Vagina (tissue), 2 donors: ENCODE results near the gene WFDC2. TPM values are rescaled to one million over a fixed set of nuclear protein-coding genes. Genes with fewer than 3 reads are reported as not detected.

Source experiments
- DNase-seq, 2 donors: peaks; one replicate each; pipeline ENCODE4 v3.0.0-alpha.2; 2017; ENCODE audit errors: extremely low spot score in 2 of 2
- H3K27ac ChIP-seq: fragments of 200-600 bp; sonication (generic); one replicate; pipeline ENCODE4 v1.5.1; 2019
- H3K27me3 ChIP-seq: fragments of 200-600 bp; sonication (generic); one replicate; pipeline ENCODE4 v1.5.1; 2019
- H3K36me3 ChIP-seq, 2 donors: fragments of 200-600 bp; sonication (generic); one replicate each; pipeline ENCODE4 v1.5.1; 2017 to 2019
- H3K4me1 ChIP-seq: fragments of 200-600 bp; sonication (generic); one replicate; pipeline ENCODE4 v1.5.1; 2019
- H3K4me3 ChIP-seq, 2 donors: fragments of 200-600 bp; sonication (generic); 1 replicate in 1 of 2; 2 replicates in 1 of 2; pipeline ENCODE4 v1.5.1; 2016 to 2019
- H3K9me3 ChIP-seq: fragments of 200-600 bp; sonication (generic); one replicate; pipeline ENCODE4 v1.5.1; 2019
- POLR2A ChIP-seq, 2 donors: fragments of 450-650 bp; IDR thresholded peaks; one replicate each; pipeline ENCODE4 v1.6.1; 2017; ENCODE audit warnings: antibody characterized with exemption in 2 of 2, mild to moderate bottlenecking in 2 of 2, moderate library complexity in 2 of 2
- POLR2AphosphoS5 ChIP-seq, 2 donors: sonication (generic); formaldehyde crosslinking; IDR thresholded peaks; one replicate each; pipeline ENCODE4 v1.9.0; 2017; ENCODE audit warnings: antibody characterized with exemption in 2 of 2, mild to moderate bottlenecking in 2 of 2, low read depth in 1 of 2; ENCODE audit not compliant: insufficient read depth in 1 of 2
- intact Hi-C: fragments of 100-400 bp; cut with DNase I; formaldehyde crosslinking; loops from one replicate; pipeline ENCODE4 v1.15.1; 2023
- total RNA-seq: library from RNA; depleted of rRNA; stranded (reverse); fragments of >200 nt; gene quantifications from one replicate; pipeline ENCODE4 v1.2.3, GENCODE V29; 2016
- TF ChIP-seq, protein P1 (sequence below), 3 experiments: fragments of 450-650 bp in 2 of 3; fragments of 200-600 bp in 1 of 3; sonication (generic) in 1 of 3; IDR thresholded peaks; one replicate each; pipeline ENCODE4 v1.5.1; 2017 to 2019; ENCODE audit warnings: antibody characterized with exemption in 3 of 3, mild to moderate bottlenecking in 2 of 3, moderate library complexity in 2 of 3

WFDC2 gene
- total RNA-seq, 1 donor from 2014 or later, result 2.2 TPM

DNA sequence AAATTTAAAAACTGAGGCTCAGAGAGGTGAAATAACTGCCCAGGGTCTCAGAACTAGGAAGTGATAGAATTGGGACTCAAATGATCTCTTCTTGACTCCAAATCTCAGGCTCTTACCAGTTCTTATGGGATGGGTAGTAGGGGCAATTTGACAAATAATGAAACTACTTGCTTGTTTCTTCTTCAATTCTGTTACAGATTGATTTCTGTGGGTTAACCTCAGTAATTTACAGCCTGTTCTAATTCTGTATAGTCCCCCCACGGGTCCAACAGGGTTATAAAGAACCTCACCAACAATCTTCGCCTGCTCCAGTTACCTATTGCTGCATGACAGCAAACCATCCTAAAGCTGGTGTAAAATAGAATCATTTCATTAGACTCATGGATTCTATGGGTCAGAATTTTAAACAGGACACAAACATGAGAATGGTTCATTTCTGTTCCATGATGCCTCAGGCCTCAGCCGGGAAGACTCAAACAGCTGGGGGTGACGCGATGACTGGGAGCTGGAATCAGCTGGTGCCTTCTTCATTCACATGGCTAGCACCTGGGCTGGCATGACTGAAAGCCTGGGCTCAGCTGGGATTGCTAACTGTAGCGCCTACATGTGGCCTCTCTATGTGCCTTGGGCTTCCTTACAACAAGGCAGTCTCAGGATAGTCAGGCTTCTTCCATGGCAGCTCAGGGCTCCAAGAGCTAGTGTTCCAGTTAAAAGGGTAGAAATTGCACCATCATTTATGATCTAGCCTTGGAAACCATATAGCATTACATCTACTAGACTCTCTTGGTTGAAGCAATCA, 6.6 kb upstream of the WFDC2 start:
- intact Hi-C loops, result no loop called here
- TF ChIP-seq POLR2A (IDR thresholded peaks at IDR 0.05) (no peak), POLR2AphosphoS5 (IDR thresholded peaks at IDR 0.05; ENCODE audit: insufficient read depth in 1 of 2, low read depth in 1 of 2) (no peak)
- TF ChIP-seq, protein P1, sequence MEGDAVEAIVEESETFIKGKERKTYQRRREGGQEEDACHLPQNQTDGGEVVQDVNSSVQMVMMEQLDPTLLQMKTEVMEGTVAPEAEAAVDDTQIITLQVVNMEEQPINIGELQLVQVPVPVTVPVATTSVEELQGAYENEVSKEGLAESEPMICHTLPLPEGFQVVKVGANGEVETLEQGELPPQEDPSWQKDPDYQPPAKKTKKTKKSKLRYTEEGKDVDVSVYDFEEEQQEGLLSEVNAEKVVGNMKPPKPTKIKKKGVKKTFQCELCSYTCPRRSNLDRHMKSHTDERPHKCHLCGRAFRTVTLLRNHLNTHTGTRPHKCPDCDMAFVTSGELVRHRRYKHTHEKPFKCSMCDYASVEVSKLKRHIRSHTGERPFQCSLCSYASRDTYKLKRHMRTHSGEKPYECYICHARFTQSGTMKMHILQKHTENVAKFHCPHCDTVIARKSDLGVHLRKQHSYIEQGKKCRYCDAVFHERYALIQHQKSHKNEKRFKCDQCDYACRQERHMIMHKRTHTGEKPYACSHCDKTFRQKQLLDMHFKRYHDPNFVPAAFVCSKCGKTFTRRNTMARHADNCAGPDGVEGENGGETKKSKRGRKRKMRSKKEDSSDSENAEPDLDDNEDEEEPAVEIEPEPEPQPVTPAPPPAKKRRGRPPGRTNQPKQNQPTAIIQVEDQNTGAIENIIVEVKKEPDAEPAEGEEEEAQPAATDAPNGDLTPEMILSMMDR (IDR thresholded peaks at IDR 0.05), result no peak
- DNase-seq, result peak in 1 of 2 donors; percentile 44
- H3K27me3 ChIP-seq, result no peaks in the 10 kb centered on the region
- no peaks in the 10 kb centered on the region for H3K4me1 ChIP-seq
- H3K4me3 ChIP-seq, result no peak overlapping the region
- no peak overlapping the region for H3K27ac ChIP-seq
- H3K9me3 ChIP-seq, result no peaks in the 10 kb centered on the region
- H3K36me3 ChIP-seq, result no peaks in the 10 kb centered on the region

DNA sequence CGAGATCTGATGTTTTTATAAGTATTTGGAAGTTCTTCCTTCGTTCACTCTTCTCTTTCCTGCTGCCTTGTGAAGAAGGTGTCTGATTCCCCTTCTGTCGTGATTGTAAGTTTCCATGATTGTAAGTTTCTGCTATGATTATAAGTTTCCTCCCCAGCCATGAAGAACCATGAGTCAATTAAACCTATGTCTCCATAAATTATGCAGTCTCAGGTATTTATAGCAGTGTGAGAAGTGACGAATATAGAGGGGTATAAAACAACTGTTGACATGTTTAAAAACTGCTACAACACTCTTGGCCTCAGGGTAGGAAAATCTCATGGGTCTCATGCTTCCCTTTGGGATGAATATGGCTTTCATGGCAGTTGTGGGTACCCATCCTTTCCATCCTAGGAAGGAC, 5.8 kb upstream of the WFDC2 start:
- Histone ChIP-seq H3K27me3 (no peaks in the 10 kb centered on the region), H3K27ac (no peak overlapping the region), H3K4me3 (no peak overlapping the region), H3K36me3 (no peaks in the 10 kb centered on the region), H3K4me1 (no peaks in the 10 kb centered on the region), H3K9me3 (no peaks in the 10 kb centered on the region)
- intact Hi-C loops, result no loop called here
- DNase-seq, result peak in 1 of 2 donors; percentile 13
- TF ChIP-seq POLR2AphosphoS5 (IDR thresholded peaks at IDR 0.05; ENCODE audit: insufficient read depth in 1 of 2, low read depth in 1 of 2), result no peak
- TF ChIP-seq, protein P1 (IDR thresholded peaks at IDR 0.05), result no peak
- no peak for TF ChIP-seq POLR2A (IDR thresholded peaks at IDR 0.05)

DNA sequence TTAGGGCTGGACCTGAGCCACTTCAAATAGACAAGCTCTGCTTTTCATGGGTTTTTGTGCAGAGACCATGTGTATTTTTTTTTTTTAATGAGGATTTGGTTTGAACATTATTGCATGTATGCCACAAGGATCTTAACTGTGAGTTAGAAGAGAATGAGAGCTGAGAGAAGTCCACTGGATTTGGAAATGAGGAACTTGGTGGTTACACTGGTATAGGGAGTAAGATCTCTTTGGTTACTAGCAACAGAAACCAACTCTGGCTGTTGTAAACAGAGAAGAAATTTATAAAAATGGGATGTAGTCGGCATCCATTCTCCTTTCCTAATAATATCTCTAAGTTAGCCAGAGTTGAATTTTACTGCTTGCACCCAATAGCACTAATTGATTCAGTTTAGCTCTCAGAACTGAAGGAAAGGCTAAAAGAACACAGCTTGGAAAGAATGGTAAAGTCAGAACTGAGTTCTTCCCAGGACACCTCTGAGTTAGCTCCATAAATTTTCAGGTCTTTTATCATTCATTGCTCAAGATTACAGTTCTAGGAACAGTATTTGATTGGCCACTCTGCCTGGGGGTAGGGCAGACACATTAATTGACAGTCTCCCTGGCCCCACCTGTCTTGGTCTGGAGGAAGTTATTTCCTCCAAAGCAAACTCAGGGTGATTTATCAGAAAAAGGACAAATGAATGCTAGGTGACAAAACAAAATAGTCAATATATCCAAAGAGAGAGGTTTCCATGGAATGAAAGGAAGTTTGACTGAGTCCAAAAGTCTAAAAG, 3.9 kb upstream of the WFDC2 start:
- DNase-seq, result peak in 1 of 2 donors; percentile 1
- no peak overlapping the region for H3K4me3 ChIP-seq
- H3K9me3 ChIP-seq, result no peaks in the 10 kb centered on the region
- no peaks in the 10 kb centered on the region for H3K27me3 ChIP-seq
- H3K36me3 ChIP-seq, result no peaks in the 10 kb centered on the region
- no peak overlapping the region for H3K27ac ChIP-seq
- TF ChIP-seq POLR2AphosphoS5 (IDR thresholded peaks at IDR 0.05; ENCODE audit: insufficient read depth in 1 of 2, low read depth in 1 of 2) (no peak), POLR2A (IDR thresholded peaks at IDR 0.05) (no peak)
- TF ChIP-seq, protein P1 (IDR thresholded peaks at IDR 0.05), result no peak
- peaks cover 15% of the 10 kb centered on the region for H3K4me1 ChIP-seq
- intact Hi-C loops, result no loop called here

DNA sequence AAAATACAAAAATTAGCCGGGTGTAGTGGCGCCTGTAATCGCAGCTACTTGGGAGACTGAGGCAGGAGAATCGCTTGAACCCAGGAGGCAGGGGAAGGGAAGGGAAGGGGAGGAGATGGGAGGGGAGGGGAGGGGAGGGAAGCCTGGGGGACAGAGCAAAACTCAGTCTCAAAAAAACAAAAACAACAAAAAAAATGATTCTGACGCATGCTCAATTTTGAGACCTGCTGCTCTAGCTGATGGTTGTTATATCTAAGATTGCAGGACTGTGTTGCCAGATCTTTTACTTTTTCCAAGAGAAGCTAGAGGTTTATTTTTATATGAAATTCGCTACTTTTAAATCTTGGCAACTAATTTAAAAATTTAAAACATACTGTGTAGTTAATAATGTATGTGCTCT, 2.4 kb upstream of the WFDC2 start:
- Histone ChIP-seq H3K36me3 (no peaks in the 10 kb centered on the region), H3K27me3 (no peaks in the 10 kb centered on the region), H3K4me3 (no peak overlapping the region), H3K9me3 (no peaks in the 10 kb centered on the region), H3K27ac (no peak overlapping the region), H3K4me1 (peaks cover 18% of the 10 kb centered on the region)
- TF ChIP-seq POLR2AphosphoS5 (IDR thresholded peaks at IDR 0.05; ENCODE audit: insufficient read depth in 1 of 2, low read depth in 1 of 2), result no peak
- TF ChIP-seq, protein P1 (IDR thresholded peaks at IDR 0.05), result no peak
- peak in 1 of 2 donors; percentile 1 for DNase-seq
- intact Hi-C loops, result no loop called here
